GM15510 (cell line): ENCODE data around the gene SPI1.

ENCODE experiments used
- POLR2A ChIP-seq: IDR thresholded peaks from 3 replicates; pipeline ENCODE4 v1.6.1; 2011; ENCODE audit warnings: borderline replicate concordance; ENCODE audit not compliant: insufficient read length; ENCODE audit errors: extremely low read depth

SPI1 gene

DNA sequence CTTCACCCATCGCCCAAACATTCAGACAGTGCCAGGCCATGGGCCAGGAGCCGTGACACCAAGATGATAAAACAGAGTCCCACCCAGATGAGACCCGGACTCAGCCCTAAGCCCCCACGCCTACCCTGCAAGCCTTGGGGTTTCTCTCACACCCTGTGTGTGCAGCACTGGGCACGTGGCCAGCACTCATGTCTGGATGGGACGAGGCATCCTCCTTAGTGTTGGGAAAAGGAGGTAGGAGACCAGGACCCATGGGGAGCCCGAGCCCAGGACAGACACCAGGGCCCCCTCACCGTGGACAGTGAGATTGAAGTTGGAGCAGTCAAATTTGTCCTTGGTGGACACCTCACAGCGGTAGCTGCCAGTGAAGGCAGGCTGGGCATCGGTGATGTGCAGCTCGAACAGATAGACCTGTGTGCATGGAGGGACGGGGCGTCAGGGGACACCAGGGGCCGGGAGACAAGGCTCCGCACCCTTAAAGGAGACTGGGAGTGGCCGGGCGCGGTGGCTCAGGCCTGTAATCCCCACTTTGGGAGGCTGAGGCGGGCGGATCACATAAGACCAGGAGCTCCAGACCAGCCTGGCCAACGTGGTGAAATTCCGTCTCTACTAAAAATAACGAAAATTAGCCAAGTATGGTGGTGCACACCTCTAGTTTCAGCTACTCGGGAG, 30.1 kb downstream of the SPI1 start:
- no peak for TF ChIP-seq POLR2A

DNA sequence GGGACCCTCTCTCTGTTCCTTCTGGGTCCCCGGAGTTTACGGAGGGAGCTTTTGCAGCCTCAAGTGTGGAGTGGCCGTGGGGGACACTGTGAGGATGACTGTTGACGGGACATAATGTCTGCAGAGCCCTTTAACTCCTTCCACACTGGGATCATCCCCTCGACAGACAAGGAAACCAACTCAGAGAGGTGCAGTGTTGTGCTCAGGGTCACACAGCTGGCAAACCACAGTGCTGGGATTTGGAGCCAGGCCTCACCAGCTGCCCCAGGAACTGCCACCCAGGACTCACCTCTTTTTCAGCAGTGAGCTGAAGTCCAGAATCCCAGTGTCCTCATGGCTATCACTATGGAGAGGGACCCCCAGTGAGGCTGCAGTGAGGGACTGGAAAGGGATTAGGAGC, 31.2 kb downstream of the SPI1 start:
- TF ChIP-seq POLR2A: no peak

DNA sequence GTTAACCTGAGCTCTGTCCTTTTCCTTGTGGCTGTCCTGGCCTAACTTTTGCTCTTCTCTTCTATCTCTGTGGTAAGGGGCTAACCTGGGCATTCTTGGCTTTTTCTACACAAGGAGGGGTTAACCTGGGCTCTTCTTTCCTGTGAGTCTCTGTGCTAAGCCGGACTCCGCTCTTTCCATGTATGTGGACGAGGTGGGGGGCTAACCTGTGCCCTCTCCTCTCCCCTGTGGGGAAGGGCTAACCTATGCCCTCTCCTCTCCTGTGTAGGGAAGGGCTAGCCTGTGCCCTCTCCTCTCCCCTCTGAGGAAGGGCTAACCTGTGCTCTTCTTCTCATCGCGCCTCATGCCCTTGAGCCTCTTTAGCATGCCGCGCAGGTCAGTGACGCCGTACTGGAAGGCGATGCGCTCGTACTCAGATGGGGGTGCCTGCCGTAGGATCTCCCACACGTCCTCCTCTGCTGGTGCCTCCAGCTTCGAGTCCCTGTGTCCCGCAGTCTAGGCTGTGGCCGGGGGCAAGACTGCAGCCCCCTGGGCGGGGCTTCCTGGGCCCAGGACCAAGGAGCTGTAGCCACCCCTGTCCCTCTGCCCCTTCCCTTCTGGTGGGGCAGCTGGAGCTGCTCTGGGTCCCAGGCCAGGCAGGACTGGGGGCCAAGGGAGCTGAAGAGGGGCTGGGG, 32.3 kb downstream of the SPI1 start:
- TF ChIP-seq POLR2A: no peak

DNA sequence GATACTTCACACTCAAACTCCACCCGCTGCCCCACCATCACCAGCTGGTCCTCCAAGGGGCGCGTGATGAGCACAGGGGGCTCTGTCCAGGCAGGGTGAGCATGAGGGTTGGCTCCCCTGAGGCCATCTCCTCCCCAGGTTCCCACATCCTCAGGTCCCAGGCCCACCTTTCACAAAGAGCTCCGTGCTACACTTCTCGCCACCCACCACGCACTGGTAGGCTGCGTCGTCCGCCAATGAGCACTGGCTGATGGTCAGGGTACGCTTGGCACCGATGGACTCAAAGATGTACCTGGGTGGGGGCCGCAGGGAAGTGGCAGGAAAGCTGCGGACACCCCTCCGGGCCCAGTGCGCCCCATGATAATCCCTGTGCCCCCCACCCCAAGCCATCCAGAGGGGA, 35.5 kb downstream of the SPI1 start:
- TF ChIP-seq POLR2A: no peak

DNA sequence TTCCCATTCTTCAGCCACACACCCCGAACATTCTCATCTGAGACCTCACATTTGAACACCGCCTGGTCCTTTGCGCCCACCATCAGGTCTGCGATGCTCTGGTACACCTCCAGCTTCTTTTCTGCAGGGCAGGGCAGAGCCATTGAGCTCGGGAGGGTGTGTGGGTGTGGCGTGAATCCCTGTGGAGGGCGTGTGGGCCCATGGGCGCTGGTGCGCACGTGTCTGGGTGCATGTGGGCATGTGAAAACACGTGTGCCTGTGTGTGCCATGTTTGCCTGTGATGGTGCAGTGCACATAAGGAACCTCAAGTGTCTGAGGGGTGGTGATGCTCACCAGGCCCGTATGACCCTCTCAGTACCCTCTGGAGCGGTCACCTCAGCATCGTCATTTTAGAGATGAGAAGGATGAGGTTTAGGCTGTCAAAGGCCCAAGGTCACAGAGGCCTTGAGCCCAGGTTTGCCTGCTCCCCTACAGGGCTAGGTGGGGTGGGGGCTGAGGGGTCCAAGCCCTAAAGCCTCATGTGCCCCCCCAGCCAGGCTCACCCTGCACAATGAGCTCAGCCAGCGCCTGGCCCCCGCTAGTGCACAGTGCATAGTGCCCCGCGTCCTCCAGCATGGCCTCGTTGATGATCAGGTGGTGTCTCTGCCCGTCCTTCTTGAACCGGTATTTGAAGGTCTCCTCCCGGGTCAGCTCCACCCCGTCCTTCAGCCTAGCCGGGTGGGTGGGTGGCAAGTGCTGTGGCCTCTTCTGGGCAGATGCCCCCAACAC, 36.1 kb downstream of the SPI1 start:
- no peak for TF ChIP-seq POLR2A

DNA sequence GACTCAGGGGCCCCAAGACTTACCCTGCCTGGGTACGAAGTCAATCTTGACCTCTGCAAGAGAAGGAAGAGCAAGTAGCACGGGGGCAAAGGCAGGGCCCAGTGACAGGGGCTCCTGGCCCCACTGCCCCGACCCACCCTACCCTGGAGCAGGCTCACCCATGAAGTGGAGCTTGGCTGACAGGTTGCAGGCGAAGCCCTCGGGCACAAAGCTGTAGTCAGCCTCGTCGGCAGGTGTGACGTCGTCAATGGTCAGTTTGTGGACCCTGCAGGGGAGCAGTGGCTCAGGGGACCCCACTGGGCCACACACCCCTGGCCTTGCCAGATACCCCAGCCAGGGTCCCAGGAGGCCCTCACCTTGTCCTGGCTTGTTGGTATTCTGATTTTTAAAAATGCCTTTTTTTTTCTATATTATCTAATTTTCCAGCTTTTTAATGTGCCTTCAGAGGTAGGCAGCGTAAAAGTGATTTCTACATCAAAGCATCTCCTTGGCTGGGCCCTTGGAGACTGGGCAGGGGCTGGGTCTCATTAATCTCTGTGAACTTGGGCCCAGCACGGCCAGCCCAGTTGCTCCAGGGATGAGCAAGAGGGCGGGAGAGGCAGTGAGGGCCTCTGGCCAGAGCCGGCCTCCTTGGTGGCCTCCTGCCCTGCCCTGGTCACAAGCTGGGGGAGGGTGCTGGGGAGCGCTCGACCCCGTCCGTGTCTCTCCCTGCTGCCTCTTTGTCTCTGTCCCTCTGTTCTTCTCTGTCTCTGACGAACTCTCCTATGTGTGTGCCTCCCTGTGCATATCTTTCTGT, 37.2 kb downstream of the SPI1 start:
- TF ChIP-seq POLR2A: no peak

DNA sequence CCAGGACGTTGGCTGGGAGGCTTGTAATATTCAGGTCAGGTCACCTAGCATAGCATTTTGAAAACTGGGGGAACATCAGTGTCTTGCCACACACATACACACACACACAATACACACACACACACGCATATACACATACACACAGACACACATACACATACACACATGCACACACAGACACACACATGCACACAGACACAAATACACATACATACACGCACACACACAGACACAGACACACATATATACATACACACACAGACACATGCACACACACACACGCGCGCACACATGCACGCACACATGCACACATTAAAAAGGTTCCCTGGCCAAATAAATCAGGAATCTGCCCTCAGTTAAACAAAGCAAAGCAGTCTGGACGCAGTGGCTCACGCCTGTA, 38.3 kb downstream of the SPI1 start:
- no peak for TF ChIP-seq POLR2A

DNA sequence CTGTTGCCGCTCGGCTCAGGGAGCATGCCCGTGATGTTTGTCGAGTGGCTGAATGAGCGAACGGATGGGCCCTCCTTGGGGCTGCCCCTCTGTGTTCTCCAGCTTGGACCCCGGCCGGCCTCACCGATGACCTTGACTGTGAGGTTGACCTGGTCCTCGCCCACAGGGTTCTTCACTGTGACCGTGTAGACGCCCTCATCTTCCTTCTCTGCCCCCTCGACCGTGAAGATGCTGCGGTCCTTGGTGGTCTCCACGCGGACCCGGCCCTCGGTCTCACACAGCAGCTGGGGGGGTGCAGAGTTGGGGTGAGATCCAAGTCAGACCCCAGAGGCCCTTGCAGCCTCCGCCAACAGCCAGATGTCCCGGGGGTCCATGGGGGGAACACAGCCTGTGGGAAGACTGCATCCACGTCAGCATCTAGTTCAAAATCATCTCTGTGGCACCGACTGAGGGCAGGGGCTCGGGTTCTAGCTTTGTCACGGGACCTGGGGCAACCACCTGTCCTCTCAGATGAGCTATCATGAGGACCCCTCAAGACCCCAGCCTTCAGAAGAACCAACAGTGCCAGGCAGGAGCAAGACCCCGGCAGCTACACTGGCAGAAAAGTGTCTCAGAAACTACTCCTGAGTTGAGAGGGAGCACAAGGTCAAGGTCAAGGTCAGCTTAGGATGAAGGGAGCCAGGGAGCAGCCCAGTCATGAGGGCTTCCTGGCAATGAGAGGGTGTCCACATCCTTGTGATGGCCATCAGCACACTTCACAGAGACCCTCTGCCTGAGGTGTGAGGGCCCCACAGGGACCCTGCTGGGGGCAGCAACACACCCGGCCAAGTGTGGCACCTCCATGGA, 39.7 kb downstream of the SPI1 start:
- no peak for TF ChIP-seq POLR2A

DNA sequence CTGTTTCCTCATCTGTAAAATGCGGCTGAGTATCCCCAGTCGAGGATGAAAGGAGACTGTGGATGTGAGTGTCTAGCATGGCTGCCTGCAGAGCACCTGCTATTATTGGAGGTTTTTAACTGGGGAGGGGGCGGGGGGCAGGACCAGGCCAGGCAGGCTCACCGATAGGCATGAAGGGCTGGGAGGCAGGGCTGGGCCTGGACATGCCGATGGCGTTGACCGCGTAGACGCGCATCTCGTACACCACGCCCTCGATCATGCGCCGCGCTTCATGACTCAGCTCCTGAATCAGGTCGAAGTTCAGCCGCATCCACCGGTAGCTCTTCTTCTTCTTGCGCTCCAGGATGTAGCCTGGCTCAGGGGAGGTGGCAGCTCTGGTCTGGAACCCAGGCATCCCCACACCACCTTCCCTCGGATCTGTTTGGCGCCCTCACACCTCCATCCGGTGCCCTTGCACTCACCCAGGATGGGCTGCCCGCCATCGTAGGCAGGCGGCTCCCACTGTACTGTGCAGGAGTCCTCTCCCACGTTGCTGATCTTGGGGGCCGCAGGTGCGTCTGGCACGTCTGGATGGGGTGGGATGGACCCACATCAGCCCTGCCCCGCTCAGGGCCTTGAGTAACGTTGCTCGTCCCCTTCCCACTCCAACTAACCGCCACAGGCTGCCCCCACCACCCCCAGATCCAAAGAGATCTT, 41.0 kb downstream of the SPI1 start:
- no peak for TF ChIP-seq POLR2A

DNA sequence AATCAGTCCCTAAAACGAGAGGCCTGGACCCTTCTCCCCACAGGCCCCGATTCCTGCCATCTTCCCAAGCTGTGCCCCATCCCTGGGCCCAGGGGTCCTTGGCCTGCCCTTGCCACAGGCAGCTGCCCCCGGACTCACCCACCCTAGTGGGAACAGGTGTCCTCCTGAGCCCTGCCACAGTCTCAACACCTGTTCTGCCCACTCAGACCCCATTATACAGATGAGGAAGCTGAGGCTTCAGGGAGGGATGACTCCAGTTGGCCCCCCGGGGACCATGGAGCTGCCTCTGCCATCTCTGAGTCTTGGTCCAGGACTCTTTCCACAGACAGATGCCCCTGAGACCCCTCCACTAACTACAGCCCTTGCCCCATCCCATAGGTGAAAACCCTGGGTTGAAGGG, 41.8 kb downstream of the SPI1 start:
- no peak for TF ChIP-seq POLR2A

DNA sequence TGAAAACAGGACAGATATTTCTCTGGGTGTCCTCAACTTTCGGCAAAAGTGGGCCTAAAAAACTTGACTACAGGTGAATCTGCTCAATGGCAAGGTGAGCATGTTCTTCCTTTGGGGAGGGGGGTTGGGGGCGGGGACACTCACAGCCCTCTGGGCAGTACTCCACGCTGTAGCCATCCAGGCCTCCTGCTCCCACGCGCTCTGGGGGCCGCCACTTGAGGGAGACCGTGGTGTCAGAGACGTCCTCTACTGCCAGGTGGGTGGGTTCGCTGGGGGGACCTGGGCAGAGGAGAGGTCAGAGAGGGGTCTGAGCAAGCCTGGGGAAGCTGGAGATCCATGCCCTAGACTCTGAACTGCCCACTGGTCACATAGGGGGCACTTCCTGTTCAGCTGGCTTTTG, 42.6 kb downstream of the SPI1 start:
- no peak for TF ChIP-seq POLR2A

DNA sequence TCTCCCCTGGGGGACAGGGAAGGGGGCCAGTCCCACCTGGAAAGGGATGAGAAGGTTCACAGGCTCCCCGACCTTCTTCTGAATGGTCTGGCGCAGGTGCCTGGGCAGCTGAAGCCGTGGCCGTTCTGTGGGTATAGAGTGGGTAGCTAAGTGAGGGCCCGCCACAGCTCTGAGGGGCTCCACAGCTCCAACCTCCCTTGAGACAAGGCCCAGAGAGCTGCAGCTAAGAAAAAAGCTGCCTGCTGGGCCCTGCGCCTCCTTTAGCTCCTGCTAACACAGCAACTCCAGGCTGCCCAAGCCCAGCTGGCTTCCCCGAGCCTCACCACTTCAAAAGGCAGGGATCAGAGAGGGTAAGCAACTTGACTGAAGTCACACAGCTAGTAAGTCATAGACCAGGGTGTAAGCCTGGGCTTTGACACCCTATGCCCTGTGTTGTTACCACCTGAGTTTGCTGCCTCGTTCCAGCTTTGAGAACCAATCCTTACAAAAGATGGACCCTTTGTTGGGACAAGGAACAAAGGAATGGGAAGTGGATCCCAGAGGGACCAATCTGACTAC, 44.4 kb downstream of the SPI1 start:
- no peak for TF ChIP-seq POLR2A

DNA sequence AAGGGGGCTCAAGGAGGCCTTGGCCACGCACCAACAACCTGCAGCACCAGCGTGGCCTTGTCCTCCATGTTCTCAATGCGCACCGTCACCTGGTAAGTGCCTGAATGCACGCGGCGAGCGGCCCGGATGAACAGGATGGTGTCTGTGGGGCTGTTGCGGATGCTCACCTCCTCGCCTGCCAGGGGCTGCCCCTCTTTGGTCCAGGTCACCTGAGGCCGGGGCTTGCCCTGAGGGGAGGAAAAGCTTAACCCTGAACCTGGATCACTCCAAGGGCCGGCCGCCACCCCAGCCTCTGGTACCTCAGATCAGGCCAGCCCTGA, 44.9 kb downstream of the SPI1 start:
- no peak for TF ChIP-seq POLR2A

DNA sequence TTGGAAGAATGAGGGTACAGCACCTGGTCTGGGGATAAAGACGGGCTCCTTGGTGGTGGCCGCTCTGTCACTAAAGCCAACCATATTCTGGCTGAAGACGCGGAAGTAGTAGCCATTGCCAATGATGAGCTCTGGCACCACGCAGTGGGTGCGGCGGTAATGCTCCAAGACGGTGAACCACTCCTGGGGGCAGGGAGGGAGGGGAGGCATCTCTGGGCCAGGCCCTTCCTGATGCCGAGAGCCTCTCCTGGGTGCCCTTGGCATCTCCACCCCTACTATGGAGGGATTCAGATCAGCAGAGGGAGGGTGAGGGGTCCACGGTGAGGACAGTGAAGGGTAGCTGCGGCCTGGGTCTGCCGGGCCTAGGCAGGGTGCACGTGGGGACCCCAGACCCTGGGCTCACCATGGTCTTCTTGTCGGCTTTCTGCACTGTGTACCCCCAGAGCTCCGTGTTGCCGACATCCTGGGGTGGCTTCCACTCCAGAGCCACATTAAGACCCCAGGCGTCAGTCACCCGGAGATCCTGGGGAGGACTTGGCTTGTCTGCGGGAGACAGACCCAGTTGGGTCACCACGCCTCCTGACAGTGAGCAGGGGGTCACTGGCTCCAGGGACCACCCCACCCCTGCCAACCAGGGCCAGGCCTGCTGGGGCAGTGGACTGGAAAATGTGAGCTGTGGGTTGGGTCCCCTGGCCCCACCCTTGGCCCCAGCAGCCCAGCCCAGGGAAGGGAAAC, 45.4 kb downstream of the SPI1 start:
- TF ChIP-seq POLR2A: no peak

DNA sequence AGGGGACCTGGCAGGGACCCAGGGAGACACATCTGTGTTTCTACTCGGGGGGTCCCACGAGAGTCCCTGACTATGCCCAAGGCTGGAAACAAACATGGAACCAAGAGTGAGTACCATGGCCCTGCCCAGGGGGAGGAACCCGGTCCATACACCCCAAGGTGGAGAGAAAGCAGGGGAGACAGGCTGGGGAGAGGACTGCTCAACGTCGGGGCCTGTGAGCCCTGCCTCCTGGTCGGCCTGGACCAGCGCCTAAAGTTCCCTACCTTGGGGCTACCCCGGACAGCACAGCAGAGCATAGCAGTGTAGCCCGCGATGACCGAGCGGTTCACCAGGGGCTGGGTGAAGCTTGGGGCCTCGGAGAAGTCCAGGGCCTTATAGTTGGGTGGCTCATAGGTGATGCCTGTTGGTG, 46.0 kb downstream of the SPI1 start:
- no peak for TF ChIP-seq POLR2A
